Sigmoid colon (tissue), 7 donors: Measurements from ENCODE around the gene KAT7. TPM values are rescaled to one million over a fixed set of nuclear protein-coding genes. Genes with fewer than 3 reads are reported as not detected.
A peak's percentile ranks its signal among the peaks of the same experiment; 100 is the strongest.

Source experiments
- DNase-seq: peaks from one replicate; pipeline ENCODE4 v3.0.0-alpha.2; 2019
- H3K27ac ChIP-seq, 4 donors: fragments of 200-600 bp; sonication (generic); one replicate each; pipeline ENCODE4 v1.5.1; 2016 to 2019; ENCODE audit warnings: mild to moderate bottlenecking in 1 of 4
- H3K27me3 ChIP-seq, 3 donors: fragments of 200-600 bp; sonication (generic); one replicate each; pipeline ENCODE4 v1.5.1; 2019; ENCODE audit warnings: mild to moderate bottlenecking in 1 of 3
- H3K36me3 ChIP-seq, 4 donors: fragments of 200-600 bp; sonication (generic); one replicate each; pipeline ENCODE4 v1.5.1; 2016 to 2019
- H3K4me1 ChIP-seq, 4 donors: fragments of 200-600 bp; sonication (generic); one replicate each; pipeline ENCODE4 v1.5.1; 2017 to 2019
- H3K4me3 ChIP-seq, 4 donors: fragments of 200-600 bp; sonication (generic); one replicate each; pipeline ENCODE4 v1.5.1; 2017 to 2019; ENCODE audit warnings: mild to moderate bottlenecking in 2 of 4, moderate library complexity in 1 of 4
- H3K9me3 ChIP-seq, 4 donors: fragments of 200-600 bp in 3 of 4; sonication (generic) in 3 of 4; one replicate each; pipeline versions ENCODE4 v1.5.1 to v1.6.1; 2013 to 2019
- CTCF ChIP-seq, 4 experiments: fragments of 450-650 bp in 3 of 4; fragments of 200-600 bp in 1 of 4; IDR thresholded peaks; one replicate each; pipeline ENCODE4 v1.5.1; 2016 to 2019; ENCODE audit warnings: antibody characterized with exemption in 4 of 4, mild to moderate bottlenecking in 3 of 4, moderate library complexity in 2 of 4
- EP300 ChIP-seq, 4 donors: sonication (generic); formaldehyde crosslinking; IDR thresholded peaks; one replicate each; pipeline ENCODE4 v1.6.1; 2017; ENCODE audit warnings: antibody characterized with exemption in 4 of 4
- POLR2A ChIP-seq, 2 donors: fragments of 450-650 bp; IDR thresholded peaks; one replicate each; pipeline ENCODE4 v1.6.1; 2016; ENCODE audit warnings: antibody characterized with exemption in 2 of 2, mild to moderate bottlenecking in 2 of 2, moderate library complexity in 2 of 2
- POLR2AphosphoS5 ChIP-seq, 4 donors: sonication (generic); formaldehyde crosslinking; IDR thresholded peaks; one replicate each; pipeline ENCODE4 v1.6.1; 2017; ENCODE audit warnings: antibody characterized with exemption in 4 of 4
- WGBS, 2 donors: extraction: QIAGEN DNeasy Blood & Tissue Kit; methylation state at CpG; one replicate each; pipeline ENCODE4 v1.1.7; 2013; 5-methylcytosine and 5-hydroxymethylcytosine counted together
- intact Hi-C: fragments of 100-400 bp; cut with DNase I; formaldehyde crosslinking; loops from one replicate; pipeline ENCODE4 v1.15.1; 2023
- polyA plus RNA-seq, 3 donors: library from polyadenylated mRNA; stranded (reverse); fragments of 200-250 nt; gene quantifications; one replicate each; pipeline ENCODE4 v1.2.3, GENCODE V29; 2013
- total RNA-seq, 4 donors: library from RNA; depleted of rRNA; stranded (reverse); fragments of >200 nt; gene quantifications; one replicate each; pipeline ENCODE4 v1.1.0, GENCODE V29; 2016
- donor health status: healthy with polysubstance abuse.
- donor health status: Bipolar disorder and iron deficiency.
- donor health status: healthy.

The KAT7 gene
- total RNA-seq = 10 to 100 TPM; 23.8 to 34.9 (median 32.0) TPM
- polyA plus RNA-seq = 10 to 100 TPM in 1 of 3 donors, 1 to 10 TPM in 2; 6.2 to 14.3 (median 9.0) TPM

GRCh38 chr17:49788478-49789242 is at the start of gene KAT7:
TSS of gene KAT7 (plus strand) at chr17:49788681. CDS start at chr17:49788835, 154 bp downstream.
- H3K36me3 ChIP-seq = peaks cover 8 to 26% (median 11%) of the 10 kb centered on the region in 4 donors
- 0% methylated on average over 59 of the region's 59 CpGs for WGBS, 2 donors
- H3K4me3 ChIP-seq = peak within 1 kb of the TSS; percentile 89 to 99 (median 96)
- H3K27ac ChIP-seq = peak within 1 kb of the TSS; percentile 98 to 100 (median 100)
- intact Hi-C loops = no loop called here
- peak; percentile 100 for DNase-seq
- TF ChIP-seq CTCF (IDR thresholded peaks at IDR 0.05) (no peak), POLR2AphosphoS5 (IDR thresholded peaks at IDR 0.05) (peak; percentile 92 to 98 (median 96)), EP300 (IDR thresholded peaks at IDR 0.05) (peak in 1 of 4 donors; percentile 58), POLR2A (IDR thresholded peaks at IDR 0.05) (peak; percentile 90 to 92)
- no peaks in the 10 kb centered on the region for H3K27me3 ChIP-seq
- H3K4me1 ChIP-seq = peaks cover 0 to 66% (median 58%) of the 10 kb centered on the region in 4 donors
- no peaks in the 10 kb centered on the region for H3K9me3 ChIP-seq

GRCh38 chr17:49739641-49740271 is 48.7 kb upstream of the KAT7 start:
- TF ChIP-seq POLR2AphosphoS5 (IDR thresholded peaks at IDR 0.05) (peak in 3 of 4 donors; percentile 24 to 60 (median 53)), EP300 (IDR thresholded peaks at IDR 0.05) (no peak)
- DNase-seq = peak; percentile 93
- H3K4me1 ChIP-seq = peaks cover 0 to 80% (median 66%) of the 10 kb centered on the region in 4 donors
- H3K27me3 ChIP-seq = no peaks in the 10 kb centered on the region
- no peaks in the 10 kb centered on the region for H3K9me3 ChIP-seq
- intact Hi-C loops = no loop called here
- peak overlapping the region; percentile 59 to 94 (median 88) for H3K27ac ChIP-seq
- WGBS, 2 donors = 34 to 66% methylated on average over 7 of the region's 7 CpGs
- H3K4me3 ChIP-seq = no peak overlapping the region
- no peaks in the 10 kb centered on the region for H3K36me3 ChIP-seq

GRCh38 chr17:49741009-49741691 is 47.3 kb upstream of the KAT7 start:
- Histone ChIP-seq H3K4me1 (peaks cover 0 to 86% (median 66%) of the 10 kb centered on the region in 4 donors), H3K27me3 (no peaks in the 10 kb centered on the region), H3K9me3 (no peaks in the 10 kb centered on the region), H3K27ac (peak overlapping the region; percentile 87 to 94 (median 88)), H3K36me3 (no peaks in the 10 kb centered on the region), H3K4me3 (no peak overlapping the region)
- peak; percentile 55 to 78 (median 69) for TF ChIP-seq POLR2AphosphoS5 (IDR thresholded peaks at IDR 0.05)
- TF ChIP-seq POLR2A (IDR thresholded peaks at IDR 0.05) = no peak
- WGBS, 2 donors = 54 to 80% methylated on average over 5 of the region's 5 CpGs
- no peak for DNase-seq
- intact Hi-C loops = no loop called here

- Histone ChIP-seq H3K4me1 (peaks cover 0 to 88% (median 66%) of the 10 kb centered on the region in 4 donors), H3K27me3 (no peaks in the 10 kb centered on the region), H3K9me3 (no peaks in the 10 kb centered on the region), H3K36me3 (no peaks in the 10 kb centered on the region), H3K27ac (peak overlapping the region; percentile 87 to 94 (median 88)), H3K4me3 (no peak overlapping the region)
- no peak for DNase-seq
- intact Hi-C loops = no loop called here
- WGBS, 2 donors = 42 to 73% methylated on average over 3 of the region's 3 CpGs
- TF ChIP-seq POLR2A (IDR thresholded peaks at IDR 0.05) (no peak), EP300 (IDR thresholded peaks at IDR 0.05) (no peak), POLR2AphosphoS5 (IDR thresholded peaks at IDR 0.05) (no peak), CTCF (IDR thresholded peaks at IDR 0.05) (no peak)
These were observed 46.8 kb upstream of the KAT7 start for GRCh38 chr17:49741692-49742076.

- WGBS, 2 donors = 32 to 75% methylated on average over 1 of the region's 1 CpG
- intact Hi-C loops = no loop called here
- Histone ChIP-seq H3K27ac (peak overlapping the region; percentile 87 to 94 (median 88)), H3K4me1 (peaks cover 0 to 86% (median 65%) of the 10 kb centered on the region in 4 donors), H3K27me3 (no peaks in the 10 kb centered on the region), H3K4me3 (no peak overlapping the region), H3K9me3 (no peaks in the 10 kb centered on the region), H3K36me3 (no peaks in the 10 kb centered on the region)
- TF ChIP-seq POLR2AphosphoS5 (IDR thresholded peaks at IDR 0.05) (no peak), EP300 (IDR thresholded peaks at IDR 0.05) (no peak), CTCF (IDR thresholded peaks at IDR 0.05) (no peak), POLR2A (IDR thresholded peaks at IDR 0.05) (no peak)
- no peak for DNase-seq
These were observed 46.3 kb upstream of the KAT7 start for GRCh38 chr17:49742166-49742638.
